ENCODE measurements around the gene PCDH9.

- TF ChIP-seq CTCF (IDR thresholded peaks at IDR 0.05), result no peak
- TF ChIP-seq POLR2A (IDR thresholded peaks at IDR 0.05), result no peak
These were observed 212.9 kb downstream of the PCDH9 start for GRCh38 chr13:67017276-67017675.

Measured in heart left ventricle (tissue), 13 donors.